Naive B cell (primary cell): ENCODE measurements around the gene DLGAP3. TPM values are rescaled to one million over a fixed set of nuclear protein-coding genes. Genes with fewer than 3 reads are reported as not detected.

Experiments
- ATAC-seq, 2 donors: fragments of 150-1000 bp; cut with Tn5 transposase; 2 replicates each; pipeline ENCODE4 v1.10.0; 2021; ENCODE audit warnings: low read depth in 2 of 2, mild to moderate bottlenecking in 2 of 2, moderate library complexity in 2 of 2
- DNase-seq: peaks from one replicate; pipeline ENCODE4 v3.0.0; 2022
- H3K27ac Mint-ChIP-seq, 6 donors: one replicate each; pipeline ENCODE4 v1.8.0; 2020 to 2022; ENCODE audit warnings: mild to moderate bottlenecking in 6 of 6, mixed read lengths in 6 of 6, moderate library complexity in 5 of 6, inconsistent platforms in 2 of 6
- H3K27me3 Mint-ChIP-seq, 3 donors: one replicate each; pipeline ENCODE4 v1.8.0; 2021 to 2022; ENCODE audit warnings: mixed read lengths in 3 of 3, mild to moderate bottlenecking in 1 of 3
- H3K36me3 Mint-ChIP-seq, 2 donors: one replicate each; pipeline ENCODE4 v1.8.0; 2020 to 2022; ENCODE audit warnings: mixed read lengths in 2 of 2, inconsistent platforms in 1 of 2, mild to moderate bottlenecking in 1 of 2
- H3K4me1 Mint-ChIP-seq, 3 donors: one replicate each; pipeline ENCODE4 v1.8.0; 2020 to 2022; ENCODE audit warnings: mixed read lengths in 3 of 3, inconsistent platforms in 1 of 3, mild to moderate bottlenecking in 1 of 3, moderate library complexity in 1 of 3
- H3K4me3 Mint-ChIP-seq, 8 donors: one replicate each; pipeline ENCODE4 v1.8.0; 2020 to 2022; ENCODE audit warnings: mild to moderate bottlenecking in 8 of 8, mixed read lengths in 8 of 8, moderate library complexity in 8 of 8, inconsistent platforms in 2 of 8
- H3K9me3 Mint-ChIP-seq, 7 donors: one replicate each; pipeline ENCODE4 v1.8.0; 2020 to 2022; ENCODE audit warnings: mixed read lengths in 7 of 7, mild to moderate bottlenecking in 5 of 7, inconsistent platforms in 2 of 7, moderate library complexity in 1 of 7
- polyA plus RNA-seq, 6 donors: library from polyadenylated mRNA; unstranded; fragments of 300-500 nt; fragmentation: Illumina TruSeq; gene quantifications; one replicate each; pipeline ENCODE4 v1.2.3, GENCODE V29; 2021; ENCODE audit warnings: low read depth in 6 of 6

Gene DLGAP3
- polyA plus RNA-seq, 6 donors from 2014 or later: 0.25 to 1.4 (median 0.41) TPM; not detected in 1

GRCh38 chr1:34846265-34846664 lies 83.2 kb downstream of the DLGAP3 start:
- ATAC-seq: no peak
- Mint-ChIP-seq H3K27ac (no peak overlapping the region), H3K4me1 (peaks cover 9 to 26% (median 19%) of the 10 kb centered on the region in 3 donors), H3K27me3 (no peaks in the 10 kb centered on the region), H3K4me3 (no peak overlapping the region), H3K36me3 (peaks cover 0 to 24% of the 10 kb centered on the region in 2 donors), H3K9me3 (no peaks in the 10 kb centered on the region)
- no peak for DNase-seq

DNA sequence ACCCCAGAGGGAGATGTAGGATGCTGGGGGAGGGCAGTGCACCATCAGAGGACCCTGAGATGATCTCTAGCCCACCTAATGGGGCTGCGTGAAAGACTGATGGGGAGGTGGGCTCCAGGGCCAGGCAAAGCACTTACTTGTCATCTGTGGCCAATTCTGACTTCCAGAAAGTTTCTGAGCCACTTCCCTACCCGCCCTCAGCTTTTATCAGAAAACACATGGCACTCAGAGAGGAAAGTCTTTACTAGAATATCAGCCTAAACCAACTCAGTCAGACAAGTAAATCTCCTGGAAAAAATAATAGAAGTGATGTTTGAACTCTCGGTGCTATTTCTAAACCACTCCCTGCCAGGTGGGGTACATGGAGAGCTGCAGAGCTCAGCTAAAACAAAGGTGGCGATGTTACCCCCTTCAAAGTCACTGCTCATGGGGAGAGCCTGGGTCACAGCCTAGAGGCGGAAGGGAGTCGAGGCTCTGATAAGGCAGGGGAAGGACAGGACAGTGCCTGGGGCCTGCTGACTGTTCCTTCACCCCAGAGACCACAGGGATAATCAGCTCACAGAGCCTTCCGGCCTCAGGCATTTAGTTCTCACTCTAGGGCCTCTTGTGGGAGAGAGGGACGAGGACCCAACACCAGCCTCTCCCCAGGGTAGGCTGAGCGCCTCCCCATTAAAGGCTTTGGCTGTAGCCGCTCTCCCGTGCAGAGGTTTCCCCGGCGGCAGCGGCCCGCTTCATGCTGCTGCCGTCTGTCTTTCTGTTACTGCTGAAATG lies 84.1 kb downstream of the DLGAP3 start:
- peaks cover 0 to 17% of the 10 kb centered on the region in 2 donors for H3K36me3 Mint-ChIP-seq
- ATAC-seq (no peak), DNase-seq (no peak)
- no peaks in the 10 kb centered on the region for H3K27me3 Mint-ChIP-seq
- H3K9me3 Mint-ChIP-seq: no peaks in the 10 kb centered on the region
- H3K27ac Mint-ChIP-seq: peak overlapping the region in 1 of 6 donors; percentile 68
- H3K4me1 Mint-ChIP-seq: peaks cover 9 to 21% (median 13%) of the 10 kb centered on the region in 3 donors
- H3K4me3 Mint-ChIP-seq: no peak overlapping the region

- Mint-ChIP-seq H3K36me3 (peaks cover 0 to 11% of the 10 kb centered on the region in 2 donors), H3K27ac (no peak overlapping the region), H3K27me3 (no peaks in the 10 kb centered on the region), H3K4me1 (peaks cover 5 to 16% (median 13%) of the 10 kb centered on the region in 3 donors), H3K4me3 (no peak overlapping the region), H3K9me3 (no peaks in the 10 kb centered on the region)
- ATAC-seq (no peak), DNase-seq (no peak)
These were observed 85.2 kb downstream of the DLGAP3 start for GRCh38 chr1:34844252-34844634.

GRCh38 chr1:34843392-34844251 lies 85.8 kb downstream of the DLGAP3 start:
- no peak for DNase-seq
- no peak for ATAC-seq
- H3K4me1 Mint-ChIP-seq: peaks cover 3 to 12% (median 12%) of the 10 kb centered on the region in 3 donors
- no peaks in the 10 kb centered on the region for H3K27me3 Mint-ChIP-seq
- H3K9me3 Mint-ChIP-seq: no peaks in the 10 kb centered on the region
- no peak overlapping the region for H3K4me3 Mint-ChIP-seq
- peak overlapping the region in 1 of 6 donors; percentile 3 for H3K27ac Mint-ChIP-seq
- peaks cover 0 to 5% of the 10 kb centered on the region in 2 donors for H3K36me3 Mint-ChIP-seq

- peak overlapping the region in 1 of 6 donors; percentile 33 for H3K27ac Mint-ChIP-seq
- no peak overlapping the region for H3K4me3 Mint-ChIP-seq
- no peaks in the 10 kb centered on the region for H3K36me3 Mint-ChIP-seq
- no peak for DNase-seq
- peaks cover 3 to 8% (median 6%) of the 10 kb centered on the region in 3 donors for H3K4me1 Mint-ChIP-seq
- ATAC-seq: no peak
- no peaks in the 10 kb centered on the region for H3K27me3 Mint-ChIP-seq
- H3K9me3 Mint-ChIP-seq: no peaks in the 10 kb centered on the region
These were observed 86.5 kb downstream of the DLGAP3 start for GRCh38 chr1:34842952-34843371.

DNA sequence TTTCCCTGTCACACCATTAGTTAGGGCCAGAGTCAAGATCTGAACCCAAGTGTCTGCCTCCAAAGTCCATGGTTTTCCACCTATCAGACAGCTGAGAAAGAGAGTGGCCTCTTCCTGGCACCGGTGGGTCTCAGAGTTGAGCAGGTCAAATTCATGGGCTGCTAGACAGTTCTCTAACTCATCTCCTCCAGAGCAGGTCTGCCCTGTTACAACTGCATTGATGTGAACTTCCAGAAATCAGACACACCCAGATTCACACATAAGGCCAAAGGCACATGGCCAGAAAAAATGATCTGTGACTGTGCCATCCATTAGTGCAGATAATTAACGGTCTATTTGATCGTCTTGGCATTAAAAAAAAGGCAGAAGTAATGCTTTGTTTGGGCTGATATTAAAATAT lies 87.4 kb downstream of the DLGAP3 start:
- peaks cover 3 to 11% (median 4%) of the 10 kb centered on the region in 3 donors for H3K4me1 Mint-ChIP-seq
- DNase-seq (no peak), ATAC-seq (no peak)
- H3K9me3 Mint-ChIP-seq: no peaks in the 10 kb centered on the region
- H3K36me3 Mint-ChIP-seq: no peaks in the 10 kb centered on the region
- H3K27ac Mint-ChIP-seq: no peak overlapping the region
- H3K4me3 Mint-ChIP-seq: no peak overlapping the region
- H3K27me3 Mint-ChIP-seq: no peaks in the 10 kb centered on the region

DNA sequence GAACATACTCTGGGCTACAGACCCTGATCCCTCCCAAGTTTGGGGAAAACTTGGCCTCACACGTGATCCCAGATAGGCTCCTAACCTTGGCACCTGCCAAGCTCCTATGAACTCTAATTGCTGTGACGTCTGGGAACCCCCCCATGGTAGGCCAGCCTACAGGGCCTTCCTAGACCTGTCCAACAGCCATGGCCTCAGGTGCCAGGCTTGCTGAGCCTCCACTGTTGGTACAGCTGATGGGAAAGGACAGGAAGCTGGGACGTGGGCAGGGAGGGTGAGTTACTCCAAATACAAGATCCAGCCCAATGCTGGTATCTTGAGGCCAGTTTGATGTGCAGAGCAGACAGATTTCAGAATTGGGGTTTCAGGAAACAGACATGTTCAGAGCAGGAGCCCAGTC lies 89.0 kb downstream of the DLGAP3 start:
- H3K4me3 Mint-ChIP-seq: no peak overlapping the region
- H3K4me1 Mint-ChIP-seq: peaks cover 3 to 11% (median 4%) of the 10 kb centered on the region in 3 donors
- no peaks in the 10 kb centered on the region for H3K9me3 Mint-ChIP-seq
- no peak for DNase-seq
- no peak overlapping the region for H3K27ac Mint-ChIP-seq
- no peaks in the 10 kb centered on the region for H3K27me3 Mint-ChIP-seq
- no peak for ATAC-seq
- H3K36me3 Mint-ChIP-seq: no peaks in the 10 kb centered on the region

DNA sequence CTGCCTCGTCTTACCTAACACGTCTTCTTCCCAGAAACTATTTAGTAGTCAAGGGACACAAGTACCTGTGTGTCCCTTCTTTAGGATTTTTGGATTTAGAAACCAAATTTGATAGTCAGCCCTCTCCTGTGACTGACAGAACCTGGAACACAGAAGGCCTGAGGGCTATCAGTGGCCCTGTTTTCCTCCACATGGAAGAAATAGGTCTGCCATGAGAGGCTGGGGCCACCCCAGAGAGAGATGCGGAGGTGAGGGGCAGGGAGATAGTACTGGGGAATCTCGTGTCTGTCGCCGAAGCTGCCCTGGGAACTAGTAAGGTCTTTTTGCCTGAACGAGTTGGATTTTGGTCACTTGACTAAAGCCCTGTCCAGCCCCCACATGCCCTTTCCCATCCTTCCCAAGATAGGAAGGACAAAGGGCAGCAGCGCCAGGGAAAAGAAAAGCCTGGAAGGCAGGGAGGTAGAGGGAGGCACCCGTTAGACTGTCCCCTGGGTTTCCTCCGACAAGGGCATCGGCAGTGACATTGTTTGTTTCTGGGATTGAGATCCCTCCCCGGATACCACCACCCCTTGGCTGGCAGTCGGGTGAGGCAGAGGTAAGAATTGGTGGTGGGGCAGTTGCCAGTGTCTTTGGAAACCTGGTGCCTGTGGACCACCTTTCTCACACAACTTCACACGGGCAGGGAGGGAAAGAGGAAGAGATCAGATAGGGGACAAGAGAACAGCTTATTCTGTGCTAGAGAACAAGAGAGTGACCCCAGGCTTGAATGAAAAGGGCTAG lies 89.7 kb downstream of the DLGAP3 start:
- H3K4me1 Mint-ChIP-seq: peaks cover 3 to 11% (median 4%) of the 10 kb centered on the region in 3 donors
- H3K4me3 Mint-ChIP-seq: peak overlapping the region in 1 of 8 donors; percentile 32
- no peaks in the 10 kb centered on the region for H3K36me3 Mint-ChIP-seq
- H3K27ac Mint-ChIP-seq: no peak overlapping the region
- ATAC-seq (no peak), DNase-seq (no peak)
- no peaks in the 10 kb centered on the region for H3K9me3 Mint-ChIP-seq
- no peaks in the 10 kb centered on the region for H3K27me3 Mint-ChIP-seq

- Mint-ChIP-seq H3K4me3 (no peak overlapping the region), H3K27me3 (no peaks in the 10 kb centered on the region), H3K4me1 (peaks cover 0 to 3% (median 1%) of the 10 kb centered on the region in 3 donors), H3K27ac (no peak overlapping the region), H3K9me3 (no peaks in the 10 kb centered on the region), H3K36me3 (no peaks in the 10 kb centered on the region)
- ATAC-seq: no peak
- no peak for DNase-seq
These were observed 95.7 kb downstream of the DLGAP3 start for GRCh38 chr1:34833711-34834110.

DNA sequence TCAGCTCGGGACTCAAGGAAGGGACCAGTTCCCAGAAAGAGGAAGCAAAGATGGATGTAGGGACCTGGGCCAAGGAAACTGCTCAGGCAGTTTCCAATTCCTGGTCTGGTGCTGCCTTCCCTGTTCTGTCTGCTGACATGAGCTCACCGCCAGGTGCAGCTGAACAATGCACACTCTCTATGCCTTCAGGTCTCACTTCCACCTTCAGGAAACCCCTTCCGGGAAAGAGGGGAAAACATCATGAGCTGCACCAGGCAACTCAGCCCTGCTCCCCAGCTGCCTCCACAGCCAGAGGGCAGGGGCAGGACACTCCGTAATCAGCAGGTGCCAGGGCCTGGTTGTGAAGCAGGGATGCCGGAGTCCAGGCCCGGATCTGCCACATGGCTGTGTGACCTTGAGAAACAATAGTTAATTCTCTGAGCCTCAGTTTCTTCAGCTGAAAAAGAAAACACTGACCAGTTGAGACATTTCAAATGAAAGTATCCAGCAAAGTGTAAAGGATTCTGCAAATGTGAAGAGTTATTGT lies 97.7 kb downstream of the DLGAP3 start:
- no peaks in the 10 kb centered on the region for H3K36me3 Mint-ChIP-seq
- ATAC-seq: no peak
- no peak overlapping the region for H3K27ac Mint-ChIP-seq
- no peak overlapping the region for H3K4me3 Mint-ChIP-seq
- peaks cover 3 to 4% (median 4%) of the 10 kb centered on the region in 3 donors for H3K4me1 Mint-ChIP-seq
- no peaks in the 10 kb centered on the region for H3K27me3 Mint-ChIP-seq
- no peaks in the 10 kb centered on the region for H3K9me3 Mint-ChIP-seq
- no peak for DNase-seq

- H3K27me3 Mint-ChIP-seq: no peaks in the 10 kb centered on the region
- peaks cover 3 to 7% (median 4%) of the 10 kb centered on the region in 3 donors for H3K4me1 Mint-ChIP-seq
- no peak for ATAC-seq
- no peak overlapping the region for H3K27ac Mint-ChIP-seq
- H3K9me3 Mint-ChIP-seq: no peaks in the 10 kb centered on the region
- H3K4me3 Mint-ChIP-seq: no peak overlapping the region
- DNase-seq: no peak
- no peaks in the 10 kb centered on the region for H3K36me3 Mint-ChIP-seq
These were observed 100.2 kb downstream of the DLGAP3 start for GRCh38 chr1:34829250-34829649.

GRCh38 chr1:34828611-34829010 lies 100.8 kb downstream of the DLGAP3 start:
- Mint-ChIP-seq H3K9me3 (peaks cover 0 to 3% (median 0%) of the 10 kb centered on the region in 7 donors), H3K4me1 (peaks cover 3 to 7% (median 4%) of the 10 kb centered on the region in 3 donors), H3K4me3 (peak overlapping the region in 1 of 8 donors; percentile 41), H3K27me3 (no peaks in the 10 kb centered on the region), H3K27ac (peak overlapping the region in 1 of 6 donors; percentile 17), H3K36me3 (no peaks in the 10 kb centered on the region)
- DNase-seq (no peak), ATAC-seq (no peak)
